Kidney epithelial cell (primary cell): ENCODE results near the gene RNASE7. TPM values are rescaled to one million over a fixed set of nuclear protein-coding genes. Genes with fewer than 3 reads are reported as not detected.

Source experiments
- DNase-seq: peaks from one replicate; pipeline ENCODE4 v3.0.0-alpha.2; 2010; ENCODE audit warnings: low read depth
- H3K27me3 ChIP-seq: 2 replicates; pipeline ENCODE4 v1.6.0; 2011; ENCODE audit warnings: low read length; ENCODE audit not compliant: control insufficient read depth, insufficient read depth
- H3K36me3 ChIP-seq: 2 replicates; pipeline ENCODE4 v1.5.1; 2011; ENCODE audit warnings: low read length; ENCODE audit not compliant: control insufficient read depth, insufficient read depth
- H3K4me3 ChIP-seq: 2 replicates; pipeline ENCODE4 v1.5.1; 2011; ENCODE audit warnings: low read depth, mild to moderate bottlenecking, control low read depth, low read length
- total RNA-seq: library from RNA; depleted of rRNA; stranded (reverse); fragments of >200 nt; gene quantifications from 2 replicates; pipeline ENCODE4 v1.2.3, GENCODE V29; 2015
- TF ChIP-seq, protein P1 (sequence below): IDR thresholded peaks from 2 replicates; pipeline ENCODE4 v1.5.1; 2011; ENCODE audit warnings: mild to moderate bottlenecking, moderate library complexity, low read length, control low read depth, inconsistent platforms; ENCODE audit not compliant: insufficient read depth, poor library complexity, severe bottlenecking

RNASE7 gene
- total RNA-seq, 1 donor from 2014 or later = not detected

DNA sequence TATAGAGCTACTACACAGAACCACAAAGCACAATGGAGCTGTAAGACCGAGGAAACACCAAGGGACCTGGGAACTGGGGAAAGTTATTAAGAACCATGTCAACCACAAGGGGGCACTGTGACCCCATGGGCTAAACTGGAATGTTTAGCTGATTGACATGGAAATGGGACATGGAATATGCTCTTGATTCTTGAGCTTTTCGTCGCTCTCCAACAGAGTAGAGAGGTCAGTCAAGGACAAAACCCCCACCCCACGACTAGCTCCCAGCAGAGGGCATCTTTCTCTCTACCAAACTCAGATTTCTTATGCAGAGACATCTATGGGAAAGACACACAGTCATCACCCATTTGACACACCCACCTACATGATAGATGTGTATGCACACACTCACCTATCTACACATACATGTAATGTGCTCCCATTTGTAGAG lies 27.4 kb upstream of the RNASE7 start:
- peaks cover 3% of the 10 kb centered on the region for H3K27me3 ChIP-seq
- DNase-seq = peak; percentile 31
- TF ChIP-seq, protein P1, sequence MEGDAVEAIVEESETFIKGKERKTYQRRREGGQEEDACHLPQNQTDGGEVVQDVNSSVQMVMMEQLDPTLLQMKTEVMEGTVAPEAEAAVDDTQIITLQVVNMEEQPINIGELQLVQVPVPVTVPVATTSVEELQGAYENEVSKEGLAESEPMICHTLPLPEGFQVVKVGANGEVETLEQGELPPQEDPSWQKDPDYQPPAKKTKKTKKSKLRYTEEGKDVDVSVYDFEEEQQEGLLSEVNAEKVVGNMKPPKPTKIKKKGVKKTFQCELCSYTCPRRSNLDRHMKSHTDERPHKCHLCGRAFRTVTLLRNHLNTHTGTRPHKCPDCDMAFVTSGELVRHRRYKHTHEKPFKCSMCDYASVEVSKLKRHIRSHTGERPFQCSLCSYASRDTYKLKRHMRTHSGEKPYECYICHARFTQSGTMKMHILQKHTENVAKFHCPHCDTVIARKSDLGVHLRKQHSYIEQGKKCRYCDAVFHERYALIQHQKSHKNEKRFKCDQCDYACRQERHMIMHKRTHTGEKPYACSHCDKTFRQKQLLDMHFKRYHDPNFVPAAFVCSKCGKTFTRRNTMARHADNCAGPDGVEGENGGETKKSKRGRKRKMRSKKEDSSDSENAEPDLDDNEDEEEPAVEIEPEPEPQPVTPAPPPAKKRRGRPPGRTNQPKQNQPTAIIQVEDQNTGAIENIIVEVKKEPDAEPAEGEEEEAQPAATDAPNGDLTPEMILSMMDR = peak; percentile 82
- H3K4me3 ChIP-seq = no peak overlapping the region
- H3K36me3 ChIP-seq = no peaks in the 10 kb centered on the region

DNA sequence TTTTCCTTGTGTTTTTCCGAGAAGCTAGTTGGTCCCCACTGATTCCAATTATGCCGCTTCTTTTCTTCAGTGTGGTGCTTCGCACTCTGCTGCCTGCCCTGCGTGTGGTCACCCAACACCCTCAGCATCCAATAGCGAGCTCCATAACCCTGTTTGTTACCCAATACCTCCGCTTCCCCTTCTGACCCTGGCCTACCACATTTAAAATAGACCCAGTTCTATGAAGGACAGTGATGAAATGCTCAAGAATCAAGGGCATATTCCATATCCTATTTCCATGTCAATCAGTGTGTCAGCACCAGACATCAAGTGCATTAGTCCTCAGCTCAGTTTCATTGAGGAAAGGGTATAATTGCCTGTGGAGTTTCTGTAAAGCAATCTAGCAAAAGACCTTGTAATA lies 26.9 kb upstream of the RNASE7 start:
- no peak for DNase-seq
- TF ChIP-seq, protein P1 = no peak

DNA sequence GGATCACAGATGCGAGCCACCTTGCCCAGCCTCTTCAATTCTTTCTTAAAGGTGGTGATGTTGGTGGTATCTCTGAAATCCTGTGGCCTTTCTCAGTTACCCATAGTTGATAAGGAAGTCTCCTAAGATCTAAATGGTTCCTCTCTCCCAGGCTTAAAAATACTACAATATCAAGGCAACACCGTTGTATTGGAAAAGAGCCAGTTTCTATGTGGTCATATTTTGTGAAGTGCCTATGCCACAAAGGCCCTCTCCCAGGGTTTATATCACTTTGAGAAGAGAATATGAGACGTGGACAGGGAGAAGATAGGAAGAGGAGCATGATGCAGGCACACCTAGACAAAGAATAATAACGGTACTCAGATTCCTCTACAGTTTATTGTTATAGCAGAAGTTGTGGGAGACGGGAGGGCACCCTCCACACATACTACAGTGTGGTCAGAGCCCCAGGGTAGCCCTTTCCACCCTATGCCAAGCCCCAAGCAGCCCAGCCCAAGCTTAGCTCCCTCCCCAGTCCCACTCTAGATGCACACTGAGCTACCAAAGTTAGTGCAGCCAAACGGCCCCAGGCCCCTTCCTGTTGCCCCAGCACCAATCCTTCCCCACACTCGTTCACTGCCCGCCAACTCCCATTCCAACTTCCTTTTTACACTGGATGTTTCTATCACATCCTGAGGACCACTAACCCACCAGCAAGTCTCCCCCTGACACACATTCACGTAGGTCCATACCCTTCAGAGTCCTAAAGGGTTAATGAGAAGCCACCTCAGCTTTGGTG lies 25.6 kb upstream of the RNASE7 start:
- no peak overlapping the region for H3K4me3 ChIP-seq
- no peaks in the 10 kb centered on the region for H3K36me3 ChIP-seq
- H3K27me3 ChIP-seq = peaks cover 3% of the 10 kb centered on the region
- TF ChIP-seq, protein P1 = no peak
- no peak for DNase-seq

More for the DNA sequence above, 26.9 kb upstream of the RNASE7 start:
- H3K4me3 ChIP-seq = no peak overlapping the region
- no peaks in the 10 kb centered on the region for H3K36me3 ChIP-seq
- peaks cover 3% of the 10 kb centered on the region for H3K27me3 ChIP-seq

DNA sequence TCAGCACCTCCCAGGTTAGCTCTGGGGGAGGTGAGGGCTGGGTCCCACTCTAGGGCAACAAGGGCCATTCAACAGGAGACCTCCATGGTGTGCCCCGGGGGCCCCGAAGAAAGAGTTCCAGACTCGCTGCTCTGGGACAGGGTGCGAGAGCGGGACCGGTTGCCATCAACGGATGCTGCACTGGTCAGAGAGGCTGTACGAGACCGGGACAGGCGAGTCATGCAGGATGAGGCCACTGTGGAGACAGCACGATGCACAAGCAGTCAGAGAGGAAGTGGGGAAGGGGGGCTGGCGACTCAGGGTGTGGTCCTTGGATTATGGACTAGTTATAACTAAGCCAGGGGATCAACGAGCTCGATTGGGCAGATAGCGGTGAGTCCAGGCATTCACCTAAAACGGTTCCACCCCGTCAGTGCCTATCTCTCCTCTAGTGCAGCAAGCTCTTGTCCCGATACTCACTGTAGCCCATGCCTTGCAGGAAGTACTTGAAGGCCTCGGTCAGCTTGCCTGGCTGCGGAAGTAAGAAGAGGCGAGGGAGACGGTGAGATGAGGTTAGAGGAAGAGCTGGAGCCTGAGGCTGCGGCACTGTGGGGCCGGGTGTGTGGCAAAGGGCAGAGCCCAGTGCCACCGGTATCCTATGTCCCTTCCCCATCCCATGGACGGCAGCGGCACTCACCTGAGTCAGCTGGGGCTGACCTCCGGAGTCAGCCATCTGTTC lies 24.5 kb upstream of the RNASE7 start:
- TF ChIP-seq, protein P1 = no peak
- H3K36me3 ChIP-seq = no peaks in the 10 kb centered on the region
- DNase-seq = no peak
- peaks cover 5% of the 10 kb centered on the region for H3K27me3 ChIP-seq
- no peak overlapping the region for H3K4me3 ChIP-seq

DNA sequence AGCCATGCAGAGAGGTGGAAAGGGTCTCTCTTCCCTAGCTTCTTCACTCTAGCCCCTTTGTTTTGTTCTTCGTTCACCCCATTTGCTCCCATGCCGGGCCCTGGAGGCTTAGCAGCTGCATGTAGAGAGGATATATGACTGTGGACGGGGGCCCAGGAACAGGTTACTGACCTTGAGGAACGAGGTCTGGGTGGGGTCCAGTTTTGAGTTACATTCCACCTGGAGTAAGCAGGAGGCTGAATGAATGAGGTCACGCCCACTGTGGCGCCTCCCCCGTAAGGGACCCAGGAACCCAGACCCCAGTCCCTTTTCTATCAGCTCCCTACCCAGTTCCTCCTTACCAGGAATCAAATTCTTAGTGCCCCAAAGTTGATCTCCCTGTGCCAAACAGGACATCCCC lies 23.9 kb upstream of the RNASE7 start:
- Histone ChIP-seq H3K36me3 (no peaks in the 10 kb centered on the region), H3K27me3 (peaks cover 6% of the 10 kb centered on the region), H3K4me3 (no peak overlapping the region)
- no peak for DNase-seq
- TF ChIP-seq, protein P1 = no peak
